ENCODE measurements around the gene FOSL2. TPM values are rescaled to one million over a fixed set of nuclear protein-coding genes. Genes with fewer than 3 reads are reported as not detected.

Gene FOSL2
- total RNA-seq, 1 experiment from 2014 or later, result 12.2 TPM

GRCh38 chr2:28378679-28379584 is 13.7 kb upstream of the FOSL2 start:
- TF ChIP-seq, protein P1, sequence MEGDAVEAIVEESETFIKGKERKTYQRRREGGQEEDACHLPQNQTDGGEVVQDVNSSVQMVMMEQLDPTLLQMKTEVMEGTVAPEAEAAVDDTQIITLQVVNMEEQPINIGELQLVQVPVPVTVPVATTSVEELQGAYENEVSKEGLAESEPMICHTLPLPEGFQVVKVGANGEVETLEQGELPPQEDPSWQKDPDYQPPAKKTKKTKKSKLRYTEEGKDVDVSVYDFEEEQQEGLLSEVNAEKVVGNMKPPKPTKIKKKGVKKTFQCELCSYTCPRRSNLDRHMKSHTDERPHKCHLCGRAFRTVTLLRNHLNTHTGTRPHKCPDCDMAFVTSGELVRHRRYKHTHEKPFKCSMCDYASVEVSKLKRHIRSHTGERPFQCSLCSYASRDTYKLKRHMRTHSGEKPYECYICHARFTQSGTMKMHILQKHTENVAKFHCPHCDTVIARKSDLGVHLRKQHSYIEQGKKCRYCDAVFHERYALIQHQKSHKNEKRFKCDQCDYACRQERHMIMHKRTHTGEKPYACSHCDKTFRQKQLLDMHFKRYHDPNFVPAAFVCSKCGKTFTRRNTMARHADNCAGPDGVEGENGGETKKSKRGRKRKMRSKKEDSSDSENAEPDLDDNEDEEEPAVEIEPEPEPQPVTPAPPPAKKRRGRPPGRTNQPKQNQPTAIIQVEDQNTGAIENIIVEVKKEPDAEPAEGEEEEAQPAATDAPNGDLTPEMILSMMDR (conservative IDR thresholded peaks at IDR 0.05; ENCODE audit: low read depth, low read length), result no peak
- TF ChIP-seq EZH2 (IDR thresholded peaks at IDR 0.05; ENCODE audit: borderline replicate concordance, low read depth, low read length, poor library complexity, severe bottlenecking), result no peak
- BruUV-seq (replicated peaks), result no TSS peak
- H3K4me1 ChIP-seq (ENCODE audit: insufficient read depth, low read length, poor library complexity, severe bottlenecking), result no peaks in the 10 kb centered on the region
- ChIA-PET CTCF (interaction anchor here (0.6 kb wide), 1 partner anchor 26 kb away, joined by 5 read pairs; no protein-coding TSS in a partner anchor), POLR2A (ENCODE audit: low non-redundant PET) (interaction anchor here (0.5 kb wide), 1 partner anchor 283 kb away, joined by 7 read pairs; no protein-coding TSS in a partner anchor)
- DNase-seq (ENCODE audit: low spot score), result no peak
- H3K9me3 ChIP-seq (ENCODE audit: low read depth, low read length, poor library complexity, severe bottlenecking), result no peaks in the 10 kb centered on the region
- H3K27ac ChIP-seq (ENCODE audit: low read depth, low read length, poor library complexity, severe bottlenecking), result no peak overlapping the region
- no peaks in the 10 kb centered on the region for H3K27me3 ChIP-seq (replicated peaks; ENCODE audit: insufficient read depth, low read depth, low read length, poor library complexity)
- intact Hi-C loops (cut with micrococcal nuclease; ENCODE audit: unreplicated experiment), result no loop called here
- no peaks in the 10 kb centered on the region for H3K36me3 ChIP-seq (ENCODE audit: insufficient read depth, low read length, poor library complexity, severe bottlenecking)
- no peak overlapping the region for H3K4me3 ChIP-seq (ENCODE audit: low read depth, low read length, poor library complexity, severe bottlenecking)

GRCh38 chr2:28380219-28380618 is 12.4 kb upstream of the FOSL2 start:
- DNase-seq (ENCODE audit: low spot score), result no peak
- no peak overlapping the region for H3K27ac ChIP-seq (ENCODE audit: low read depth, low read length, poor library complexity, severe bottlenecking)
- H3K4me3 ChIP-seq (ENCODE audit: low read depth, low read length, poor library complexity, severe bottlenecking), result no peak overlapping the region
- intact Hi-C loops (cut with micrococcal nuclease; ENCODE audit: unreplicated experiment), result no loop called here
- BruUV-seq (replicated peaks), result no TSS peak
- H3K4me1 ChIP-seq (ENCODE audit: insufficient read depth, low read length, poor library complexity, severe bottlenecking), result no peaks in the 10 kb centered on the region
- ChIA-PET CTCF (no interaction called here), POLR2A (ENCODE audit: low non-redundant PET) (no interaction called here)
- H3K27me3 ChIP-seq (replicated peaks; ENCODE audit: insufficient read depth, low read depth, low read length, poor library complexity), result no peaks in the 10 kb centered on the region
- H3K36me3 ChIP-seq (ENCODE audit: insufficient read depth, low read length, poor library complexity, severe bottlenecking), result no peaks in the 10 kb centered on the region
- no peak for TF ChIP-seq EZH2 (IDR thresholded peaks at IDR 0.05; ENCODE audit: borderline replicate concordance, low read depth, low read length, poor library complexity, severe bottlenecking)
- TF ChIP-seq, protein P1 (conservative IDR thresholded peaks at IDR 0.05; ENCODE audit: low read depth, low read length), result no peak
- H3K9me3 ChIP-seq (ENCODE audit: low read depth, low read length, poor library complexity, severe bottlenecking), result no peaks in the 10 kb centered on the region

- TF ChIP-seq, protein P1 (conservative IDR thresholded peaks at IDR 0.05; ENCODE audit: low read depth, low read length), result no peak
- TF ChIP-seq EZH2 (IDR thresholded peaks at IDR 0.05; ENCODE audit: borderline replicate concordance, low read depth, low read length, poor library complexity, severe bottlenecking), result no peak
- ChIA-PET POLR2A (ENCODE audit: low non-redundant PET) (no interaction called here), CTCF (no interaction called here)
- intact Hi-C loops (cut with micrococcal nuclease; ENCODE audit: unreplicated experiment), result no loop called here
- DNase-seq (ENCODE audit: low spot score), result no peak
- H3K9me3 ChIP-seq (ENCODE audit: low read depth, low read length, poor library complexity, severe bottlenecking), result no peaks in the 10 kb centered on the region
- no peaks in the 10 kb centered on the region for H3K27me3 ChIP-seq (replicated peaks; ENCODE audit: insufficient read depth, low read depth, low read length, poor library complexity)
- no peaks in the 10 kb centered on the region for H3K4me1 ChIP-seq (ENCODE audit: insufficient read depth, low read length, poor library complexity, severe bottlenecking)
- no peak overlapping the region for H3K27ac ChIP-seq (ENCODE audit: low read depth, low read length, poor library complexity, severe bottlenecking)
- no peaks in the 10 kb centered on the region for H3K36me3 ChIP-seq (ENCODE audit: insufficient read depth, low read length, poor library complexity, severe bottlenecking)
- BruUV-seq (replicated peaks), result no TSS peak
- H3K4me3 ChIP-seq (ENCODE audit: low read depth, low read length, poor library complexity, severe bottlenecking), result no peak overlapping the region
Observed at GRCh38 chr2:28381225-28382180, 11.2 kb upstream of the FOSL2 start.

Measured in A673 (cell line).